Osteoblast (primary cell): ENCODE results near the gene MRS2. TPM values are rescaled to one million over a fixed set of nuclear protein-coding genes. Genes with fewer than 3 reads are reported as not detected.

Experiments used
- DNase-seq: peaks from one replicate; pipeline ENCODE4 v3.0.0; 2011; ENCODE audit warnings: low spot score, mixed read lengths; ENCODE audit not compliant: insufficient read length; ENCODE audit errors: missing footprints
- H2AFZ ChIP-seq: 2 replicates; pipeline ENCODE4 v1.6.0; 2011; ENCODE audit warnings: mild to moderate bottlenecking, low read length
- H3K27ac ChIP-seq: 2 replicates; pipeline ENCODE4 v1.5.1; 2011; ENCODE audit warnings: mild to moderate bottlenecking, low read depth, low read length, moderate library complexity
- H3K27me3 ChIP-seq: 2 replicates; pipeline ENCODE4 v1.6.0; 2012; ENCODE audit warnings: mild to moderate bottlenecking, control low read depth, inconsistent platforms, low read length, moderate library complexity; ENCODE audit not compliant: insufficient read depth
- H3K36me3 ChIP-seq: 2 replicates; pipeline ENCODE4 v1.5.1; 2011; ENCODE audit warnings: mild to moderate bottlenecking, low read length, control low read depth, moderate library complexity; ENCODE audit not compliant: insufficient read depth
- H3K4me1 ChIP-seq: 2 replicates; pipeline ENCODE4 v1.5.1; 2011; ENCODE audit warnings: mild to moderate bottlenecking, low read length, control low read depth, moderate library complexity; ENCODE audit not compliant: insufficient read depth
- H3K4me2 ChIP-seq: 2 replicates; pipeline ENCODE4 v1.6.0; 2011; ENCODE audit warnings: mild to moderate bottlenecking, low read length; ENCODE audit not compliant: insufficient read depth
- H3K4me3 ChIP-seq: fragments of 200-600 bp; sonication (generic); 3 replicates; pipeline ENCODE4 v1.5.1; 2012; ENCODE audit warnings: mild to moderate bottlenecking, low read length, inconsistent platforms; ENCODE audit not compliant: insufficient read depth
- H3K79me2 ChIP-seq: 2 replicates; pipeline ENCODE4 v1.6.0; 2012; ENCODE audit warnings: mild to moderate bottlenecking, low read length, control low read depth, inconsistent platforms; ENCODE audit not compliant: insufficient read depth
- H3K9me3 ChIP-seq: 2 replicates; pipeline ENCODE4 v1.5.1; 2011; ENCODE audit warnings: low read depth, low read length, control low read depth
- H4K20me1 ChIP-seq: 2 replicates; pipeline ENCODE4 v1.6.0; 2012; ENCODE audit warnings: mild to moderate bottlenecking, low read length, control low read depth; ENCODE audit not compliant: insufficient read depth
- small RNA-seq: library from RNA; depleted of rRNA; stranded (forward); fragments of <200 nt; gene quantifications from one replicate; pipeline ENCODE3, GENCODE V24; 2012
- total RNA-seq: library from RNA; depleted of rRNA; stranded (reverse); fragments of >200 nt; gene quantifications from 2 replicates; pipeline ENCODE4 v1.2.3, GENCODE V29; 2012
- TF ChIP-seq, protein P1 (sequence below): IDR thresholded peaks from 2 replicates; pipeline ENCODE4 v1.5.1; 2011; ENCODE audit warnings: mild to moderate bottlenecking, low read depth, low read length, moderate library complexity; ENCODE audit errors: extremely low read depth

MRS2 gene
- total RNA-seq, 1 donor = 23.5 TPM

DNA sequence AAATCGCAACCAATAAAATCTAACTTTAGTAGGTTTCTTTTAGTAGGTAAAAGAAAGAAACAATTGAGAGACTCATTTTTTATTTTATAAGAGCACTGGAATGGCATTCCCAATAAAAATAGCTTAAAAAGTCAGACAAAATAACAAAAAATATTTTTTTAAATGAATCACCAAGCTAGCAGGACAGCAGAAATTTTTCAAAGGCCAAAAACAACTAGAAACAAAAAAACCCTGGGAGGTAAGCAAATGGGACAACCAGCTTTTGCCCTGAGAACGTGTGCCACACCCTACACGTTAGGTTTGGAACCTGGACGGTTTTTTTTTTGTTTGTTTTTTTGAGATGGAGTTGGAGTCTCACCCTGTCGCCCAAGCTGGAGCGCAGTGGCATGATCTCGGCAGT is 67.1 kb downstream of the MRS2 start:
- H3K9me3 ChIP-seq = no peaks in the 10 kb centered on the region
- TF ChIP-seq, protein P1, sequence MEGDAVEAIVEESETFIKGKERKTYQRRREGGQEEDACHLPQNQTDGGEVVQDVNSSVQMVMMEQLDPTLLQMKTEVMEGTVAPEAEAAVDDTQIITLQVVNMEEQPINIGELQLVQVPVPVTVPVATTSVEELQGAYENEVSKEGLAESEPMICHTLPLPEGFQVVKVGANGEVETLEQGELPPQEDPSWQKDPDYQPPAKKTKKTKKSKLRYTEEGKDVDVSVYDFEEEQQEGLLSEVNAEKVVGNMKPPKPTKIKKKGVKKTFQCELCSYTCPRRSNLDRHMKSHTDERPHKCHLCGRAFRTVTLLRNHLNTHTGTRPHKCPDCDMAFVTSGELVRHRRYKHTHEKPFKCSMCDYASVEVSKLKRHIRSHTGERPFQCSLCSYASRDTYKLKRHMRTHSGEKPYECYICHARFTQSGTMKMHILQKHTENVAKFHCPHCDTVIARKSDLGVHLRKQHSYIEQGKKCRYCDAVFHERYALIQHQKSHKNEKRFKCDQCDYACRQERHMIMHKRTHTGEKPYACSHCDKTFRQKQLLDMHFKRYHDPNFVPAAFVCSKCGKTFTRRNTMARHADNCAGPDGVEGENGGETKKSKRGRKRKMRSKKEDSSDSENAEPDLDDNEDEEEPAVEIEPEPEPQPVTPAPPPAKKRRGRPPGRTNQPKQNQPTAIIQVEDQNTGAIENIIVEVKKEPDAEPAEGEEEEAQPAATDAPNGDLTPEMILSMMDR = no peak
- no peak overlapping the region for H2AFZ ChIP-seq
- peaks cover 6% of the 10 kb centered on the region for H3K4me1 ChIP-seq
- no peak overlapping the region for H3K4me3 ChIP-seq
- no peaks in the 10 kb centered on the region for H4K20me1 ChIP-seq
- no peaks in the 10 kb centered on the region for H3K36me3 ChIP-seq
- peak; percentile 56 for DNase-seq
- H3K27ac ChIP-seq = no peak overlapping the region
- H3K27me3 ChIP-seq = no peaks in the 10 kb centered on the region
- H3K4me2 ChIP-seq = peak overlapping the region; percentile 44
- H3K79me2 ChIP-seq = no peaks in the 10 kb centered on the region

DNA sequence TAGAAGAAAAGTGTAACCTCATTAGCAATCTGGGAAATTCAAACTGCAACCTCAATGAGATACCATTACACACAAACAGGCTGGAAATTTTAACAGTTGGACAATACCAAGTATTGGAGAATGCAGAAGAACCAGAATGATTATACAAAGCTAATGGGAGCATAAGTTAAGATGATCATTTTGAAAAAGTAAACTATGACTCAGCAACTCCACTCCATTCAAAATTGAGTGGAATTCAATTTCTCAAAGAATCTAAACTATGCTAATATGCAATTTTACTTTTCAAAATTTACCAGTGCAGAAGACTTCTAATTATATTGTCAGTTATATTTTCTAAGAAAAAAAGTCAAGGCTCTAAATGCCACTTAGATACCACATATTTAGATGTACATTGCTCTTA is 69.4 kb downstream of the MRS2 start:
- H3K27ac ChIP-seq = no peak overlapping the region
- no peak overlapping the region for H2AFZ ChIP-seq
- no peaks in the 10 kb centered on the region for H3K27me3 ChIP-seq
- H3K36me3 ChIP-seq = no peaks in the 10 kb centered on the region
- TF ChIP-seq, protein P1 = no peak
- H3K9me3 ChIP-seq = no peaks in the 10 kb centered on the region
- no peak for DNase-seq
- no peak overlapping the region for H3K4me2 ChIP-seq
- peaks cover 6% of the 10 kb centered on the region for H3K4me1 ChIP-seq
- no peaks in the 10 kb centered on the region for H3K79me2 ChIP-seq
- no peak overlapping the region for H3K4me3 ChIP-seq
- H4K20me1 ChIP-seq = no peaks in the 10 kb centered on the region

Small RNAs within 50 kb of the gene (small RNA-seq; reads per million reads assigned to genes)
- gene RNU6-391P = not detected

Other genes starting within 250 kb of the MRS2 start
- gene DCDC2, start 44.9 kb upstream of the MRS2 start, total RNA-seq = under 0.01 TPM in 2 replicates
- 0.72 and 0.88 TPM in 2 replicates for gene GPLD1, start 86.6 kb downstream of the MRS2 start, total RNA-seq
- 1.8 and 2.2 TPM in 2 replicates for gene ALDH5A1, start 92.0 kb downstream of the MRS2 start, total RNA-seq
- under 0.01 and 0.29 TPM in 2 replicates for gene KIAA0319, start 243.3 kb downstream of the MRS2 start, total RNA-seq